HG02610 (cell line): ENCODE results near the gene ARMCX6.
"Not testable (repeated sequence)": the region's sequence is repeated elsewhere in the genome, so short reads cannot be mapped to it uniquely, and the experiment has no call there.

Experiments
- ATAC-seq: cut with Tn5 transposase; IDR thresholded peaks from one replicate; pipeline ENCODE4 v1.9.1; 2021; ENCODE audit warnings: mild to moderate bottlenecking, moderate library complexity; ENCODE audit not compliant: unreplicated experiment

ARMCX6 gene

GRCh38 chrX:101617211-101618191, at the start of gene ARMCX6:
TSS of gene ARMCX6 (minus strand) at chrX:101618000. CDS start at chrX:101616620, 1,380 bp downstream.
- ATAC-seq: peak; percentile 92

- ATAC-seq: peak; percentile 73
Observed at GRCh38 chrX:101659601-101660063, 41.8 kb upstream of the ARMCX6 start, which contains the start of gene ARMCX2. TSS of gene ARMCX2 (minus strand) at chrX:101659850. CDS start at chrX:101657588, 2,262 bp downstream.

GRCh38 chrX:101658661-101659491, 41.1 kb upstream of the ARMCX6 start:
- ATAC-seq: peak; percentile 63

- ATAC-seq: no peak
Observed at GRCh38 chrX:101657495-101657894, 39.7 kb upstream of the ARMCX6 start.

- ATAC-seq: no peak
Observed at GRCh38 chrX:101656817-101657216, 39.0 kb upstream of the ARMCX6 start.

GRCh38 chrX:101655534-101655933, 37.7 kb upstream of the ARMCX6 start:
- no peak for ATAC-seq

- not testable (repeated sequence) for ATAC-seq
Observed at GRCh38 chrX:101647716-101648115, 29.9 kb upstream of the ARMCX6 start.

- no peak for ATAC-seq
Observed at GRCh38 chrX:101642093-101642492, 24.3 kb upstream of the ARMCX6 start.

GRCh38 chrX:101639583-101639982, 21.8 kb upstream of the ARMCX6 start:
- ATAC-seq: no peak

- ATAC-seq: no peak
Observed at GRCh38 chrX:101619364-101619763, 1.6 kb upstream of the ARMCX6 start.

GRCh38 chrX:101605728-101606127, 12.1 kb downstream of the ARMCX6 start:
- no peak for ATAC-seq

GRCh38 chrX:101605146-101605545, 12.7 kb downstream of the ARMCX6 start:
- no peak for ATAC-seq

- ATAC-seq: no peak
Observed at GRCh38 chrX:101602077-101602476, 15.7 kb downstream of the ARMCX6 start.

- not testable (repeated sequence) for ATAC-seq
Observed at GRCh38 chrX:101599592-101599991, 18.2 kb downstream of the ARMCX6 start.

- ATAC-seq: peak; percentile 98
Observed at GRCh38 chrX:101595739-101596419, 21.9 kb downstream of the ARMCX6 start.
